Measurements from ENCODE around the gene NANOG. TPM values are rescaled to one million over a fixed set of nuclear protein-coding genes. Genes with fewer than 3 reads are reported as not detected.
"Not testable (repeated sequence)": the region's sequence is repeated elsewhere in the genome, so short reads cannot be mapped to it uniquely, and the experiment has no call there.

The NANOG gene
- total RNA-seq, 1 donor from 2014 or later: not detected

DNA sequence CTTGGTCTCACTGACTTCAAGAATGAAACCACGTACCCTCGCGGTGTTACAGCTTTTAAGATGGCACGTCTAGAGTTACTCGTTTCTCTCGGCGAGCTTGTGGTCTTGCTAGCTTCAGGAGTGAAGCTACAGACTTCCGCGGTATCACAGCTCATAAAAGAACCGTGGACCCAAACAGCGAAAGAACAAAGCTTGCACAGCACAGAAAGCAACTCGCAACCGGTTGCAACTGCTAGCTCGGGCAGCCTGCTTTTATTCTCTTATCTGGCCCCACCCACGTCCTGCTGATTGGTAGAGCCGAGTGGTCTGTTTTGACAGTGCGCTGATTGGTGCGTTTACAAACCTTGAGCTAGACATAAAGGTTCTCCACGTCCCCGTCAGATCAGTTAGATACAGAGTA lies 37.8 kb upstream of the NANOG start:
- ChIA-PET CTCF (no interaction called here), POLR2A (no interaction called here)
- no peak overlapping the region for H3K4me3 Mint-ChIP-seq
- TF ChIP-seq, protein P1, sequence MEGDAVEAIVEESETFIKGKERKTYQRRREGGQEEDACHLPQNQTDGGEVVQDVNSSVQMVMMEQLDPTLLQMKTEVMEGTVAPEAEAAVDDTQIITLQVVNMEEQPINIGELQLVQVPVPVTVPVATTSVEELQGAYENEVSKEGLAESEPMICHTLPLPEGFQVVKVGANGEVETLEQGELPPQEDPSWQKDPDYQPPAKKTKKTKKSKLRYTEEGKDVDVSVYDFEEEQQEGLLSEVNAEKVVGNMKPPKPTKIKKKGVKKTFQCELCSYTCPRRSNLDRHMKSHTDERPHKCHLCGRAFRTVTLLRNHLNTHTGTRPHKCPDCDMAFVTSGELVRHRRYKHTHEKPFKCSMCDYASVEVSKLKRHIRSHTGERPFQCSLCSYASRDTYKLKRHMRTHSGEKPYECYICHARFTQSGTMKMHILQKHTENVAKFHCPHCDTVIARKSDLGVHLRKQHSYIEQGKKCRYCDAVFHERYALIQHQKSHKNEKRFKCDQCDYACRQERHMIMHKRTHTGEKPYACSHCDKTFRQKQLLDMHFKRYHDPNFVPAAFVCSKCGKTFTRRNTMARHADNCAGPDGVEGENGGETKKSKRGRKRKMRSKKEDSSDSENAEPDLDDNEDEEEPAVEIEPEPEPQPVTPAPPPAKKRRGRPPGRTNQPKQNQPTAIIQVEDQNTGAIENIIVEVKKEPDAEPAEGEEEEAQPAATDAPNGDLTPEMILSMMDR (IDR thresholded peaks at IDR 0.05): no peak
- intact Hi-C loops (cut with micrococcal nuclease): no loop called here
- ATAC-seq (ENCODE audit: low read depth) (no peak), DNase-seq (no peak)
- H3K27ac Mint-ChIP-seq: no peak overlapping the region
- peaks cover 10% of the 10 kb centered on the region for H3K27me3 Mint-ChIP-seq
- no peaks in the 10 kb centered on the region for H3K9me3 Mint-ChIP-seq
- no peaks in the 10 kb centered on the region for H3K36me3 Mint-ChIP-seq (ENCODE audit: low read depth)
- H3K4me1 Mint-ChIP-seq: peaks cover 29% of the 10 kb centered on the region

DNA sequence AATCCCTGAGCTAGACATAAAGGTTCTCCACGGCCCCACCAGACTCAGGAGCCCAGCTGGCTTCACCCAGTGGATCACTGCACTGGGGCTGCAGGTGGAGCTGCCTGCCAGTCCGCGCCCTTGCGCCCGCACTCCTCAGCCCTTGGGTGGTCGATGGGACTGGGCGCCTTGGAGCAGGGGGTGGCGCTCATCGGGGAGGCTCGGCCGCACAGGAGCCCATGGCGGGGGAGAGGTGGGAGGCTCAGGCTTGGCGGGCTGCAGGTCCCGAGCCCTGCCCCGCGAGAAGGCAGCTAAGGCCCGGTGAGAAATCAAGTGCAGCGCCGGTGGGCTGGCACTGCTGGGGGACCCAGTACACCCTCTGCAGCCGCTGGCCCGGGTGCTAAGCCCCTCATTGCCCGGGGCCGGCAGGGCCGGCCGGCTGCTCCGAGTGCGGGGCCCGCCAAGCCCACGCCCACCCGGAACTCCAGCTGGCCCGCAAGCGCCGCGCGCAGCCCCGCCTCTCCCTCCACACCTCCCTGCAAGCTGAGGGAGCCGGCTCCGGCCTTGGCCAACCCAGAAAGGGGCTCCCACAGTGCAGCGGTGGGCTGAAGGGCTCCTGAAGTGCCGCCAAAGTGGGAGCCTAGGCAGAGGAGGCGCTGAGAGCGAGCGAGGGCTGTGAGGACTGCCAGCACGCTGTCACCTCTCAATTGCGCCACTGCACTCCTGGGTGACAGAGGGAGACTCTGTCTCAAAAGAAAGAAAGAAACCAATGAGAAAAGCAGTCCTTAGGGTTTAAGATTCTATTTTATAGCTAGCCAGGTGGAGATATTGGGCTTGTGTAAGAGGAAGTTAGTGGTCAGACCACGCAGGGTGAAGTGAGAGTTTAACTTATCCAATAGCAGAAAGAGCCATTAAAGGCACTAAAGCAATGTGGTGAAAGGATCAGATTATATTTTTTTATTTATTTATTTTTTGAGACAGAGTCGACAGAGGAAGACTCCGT lies 37.0 kb upstream of the NANOG start:
- not testable (repeated sequence) for H3K27ac Mint-ChIP-seq

DNA sequence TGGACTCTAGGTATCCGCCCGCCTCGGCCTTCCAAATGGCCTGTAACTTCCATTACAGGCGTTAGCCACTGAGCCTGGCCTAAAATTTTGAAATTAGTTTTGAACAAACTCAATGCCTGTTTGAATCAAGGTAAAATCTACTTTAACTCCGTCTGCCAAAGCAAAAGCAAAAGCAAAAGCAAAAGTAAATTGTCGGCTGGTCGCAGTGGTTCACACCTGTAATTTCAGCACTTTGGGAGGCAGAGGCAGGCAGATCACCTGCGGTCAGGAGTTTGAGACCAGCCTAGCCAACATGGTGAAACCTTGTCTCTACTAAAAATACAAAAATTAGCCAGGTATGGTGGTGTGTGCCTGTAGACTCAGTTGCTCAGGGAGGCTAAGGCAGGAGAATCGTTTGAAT lies 33.5 kb upstream of the NANOG start:
- Mint-ChIP-seq H3K4me1 (peaks cover 11% of the 10 kb centered on the region), H3K4me3 (peak overlapping the region; percentile 15)
- ATAC-seq (ENCODE audit: low read depth); POLR2A ChIA-PET; H3K36me3 Mint-ChIP-seq (ENCODE audit: low read depth); H3K27ac Mint-ChIP-seq; H3K27me3 Mint-ChIP-seq; intact Hi-C loops (cut with micrococcal nuclease); CTCF ChIA-PET; DNase-seq; H3K9me3 Mint-ChIP-seq: not testable (repeated sequence)

More for the DNA sequence above, 37.0 kb upstream of the NANOG start:
- H3K36me3 Mint-ChIP-seq (ENCODE audit: low read depth); intact Hi-C loops (cut with micrococcal nuclease); DNase-seq; H3K4me3 Mint-ChIP-seq; POLR2A ChIA-PET; H3K9me3 Mint-ChIP-seq; H3K27me3 Mint-ChIP-seq: not testable (repeated sequence)
- peak; percentile 31 for ATAC-seq (ENCODE audit: low read depth)
- peaks cover 26% of the 10 kb centered on the region for H3K4me1 Mint-ChIP-seq
- CTCF ChIA-PET: interaction anchor here (1.0 kb wide), 1 partner anchor 55 kb away, joined by 5 read pairs; no protein-coding TSS in a partner anchor

DNA sequence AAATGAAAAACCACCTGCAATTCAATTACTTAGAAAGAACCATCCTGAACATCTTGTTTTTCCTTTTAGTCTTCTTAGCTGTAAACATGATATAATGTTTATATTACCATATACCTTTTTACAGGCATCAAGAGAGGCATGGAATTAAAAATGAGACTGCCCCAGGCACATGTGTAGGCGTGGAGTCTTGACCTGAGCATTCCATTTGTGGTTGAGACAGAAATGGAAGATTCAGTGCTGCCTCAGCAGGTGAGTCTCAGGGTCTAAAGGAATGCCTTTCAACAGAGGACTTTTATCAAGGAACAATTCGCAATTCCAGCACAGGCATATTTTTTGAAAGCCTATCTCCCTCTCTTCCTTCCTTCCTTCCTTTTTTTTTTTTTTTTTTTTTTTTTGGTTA lies 32.2 kb upstream of the NANOG start:
- ATAC-seq (ENCODE audit: low read depth): no peak

DNA sequence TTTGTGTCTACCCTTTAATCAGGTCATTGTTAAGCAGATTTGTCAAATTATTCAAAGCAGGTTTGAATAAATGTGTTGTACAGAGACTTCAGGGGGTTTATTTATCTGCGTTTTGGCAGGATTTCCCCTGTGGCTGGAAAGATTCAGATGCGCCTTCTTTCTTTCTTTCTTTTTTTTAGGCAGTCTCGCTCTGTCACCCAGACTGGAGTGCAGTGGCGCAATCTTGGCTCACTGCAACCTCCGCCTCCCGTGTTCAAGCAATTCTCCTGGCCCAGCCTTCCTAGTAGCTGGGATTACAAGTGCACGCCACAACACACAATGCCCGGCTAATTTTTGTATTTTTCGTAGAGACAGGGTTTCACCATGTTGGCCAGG lies 30.4 kb upstream of the NANOG start:
- DNase-seq (no peak), ATAC-seq (ENCODE audit: low read depth) (no peak)
- Mint-ChIP-seq H3K4me1 (peaks cover 7% of the 10 kb centered on the region), H3K36me3 (ENCODE audit: low read depth) (no peaks in the 10 kb centered on the region), H3K27ac (no peak overlapping the region), H3K27me3 (no peaks in the 10 kb centered on the region), H3K9me3 (no peaks in the 10 kb centered on the region), H3K4me3 (no peak overlapping the region)
- ChIA-PET CTCF (no interaction called here), POLR2A (interaction anchor here (0.6 kb wide), 1 partner anchor 1034 kb away, joined by 4 read pairs; no protein-coding TSS in a partner anchor)
- intact Hi-C loops (cut with micrococcal nuclease): no loop called here
- TF ChIP-seq, protein P1 (IDR thresholded peaks at IDR 0.05): no peak

More for the DNA sequence above, 32.2 kb upstream of the NANOG start:
- CTCF ChIA-PET: no interaction called here
- Mint-ChIP-seq H3K27ac (no peak overlapping the region), H3K27me3 (peaks cover 2% of the 10 kb centered on the region), H3K4me1 (peaks cover 11% of the 10 kb centered on the region), H3K36me3 (ENCODE audit: low read depth) (no peaks in the 10 kb centered on the region), H3K4me3 (no peak overlapping the region), H3K9me3 (no peaks in the 10 kb centered on the region)
- POLR2A ChIA-PET: no interaction called here
- TF ChIP-seq, protein P1 (IDR thresholded peaks at IDR 0.05): no peak
- no peak for DNase-seq
- intact Hi-C loops (cut with micrococcal nuclease): no loop called here

DNA sequence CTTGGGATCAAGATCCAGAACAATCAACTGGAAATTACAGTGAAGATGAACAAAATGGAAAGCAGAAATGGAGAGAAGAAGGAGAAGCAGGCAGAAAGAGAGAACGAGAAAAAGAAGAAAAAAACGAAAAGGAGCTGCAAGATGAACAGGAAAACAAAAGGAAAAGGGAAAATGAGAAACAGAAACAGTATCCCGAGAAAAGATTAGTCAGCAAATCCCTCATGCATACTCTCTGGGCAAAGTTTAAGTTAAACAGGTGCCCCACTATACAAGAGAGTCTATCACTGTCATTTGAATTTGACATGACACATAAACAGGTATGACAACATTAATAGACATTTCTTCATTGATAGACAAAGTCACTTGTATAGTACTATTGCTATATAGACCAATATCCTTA lies 19.2 kb upstream of the NANOG start:
- intact Hi-C loops (cut with micrococcal nuclease): no loop called here
- H3K36me3 Mint-ChIP-seq (ENCODE audit: low read depth): no peaks in the 10 kb centered on the region

More for the DNA sequence above, 19.2 kb upstream of the NANOG start:
- ChIA-PET POLR2A (no interaction called here), CTCF (no interaction called here)
- DNase-seq: no peak
- no peak overlapping the region for H3K27ac Mint-ChIP-seq
- no peak overlapping the region for H3K4me3 Mint-ChIP-seq
- H3K9me3 Mint-ChIP-seq: no peaks in the 10 kb centered on the region
- TF ChIP-seq, protein P1 (IDR thresholded peaks at IDR 0.05): no peak
- H3K4me1 Mint-ChIP-seq: no peaks in the 10 kb centered on the region
- no peak for ATAC-seq (ENCODE audit: low read depth)
- peaks cover 2% of the 10 kb centered on the region for H3K27me3 Mint-ChIP-seq

All from activated B cell treated with CpG ODN at 0.5 μM for 24 hours (primary cell).